HCT116 (cell line): ENCODE measurements around the gene HMGXB4.

Source experiments
- EZH2 ChIP-seq: fragments of 200-600 bp; sonication (generic); IDR thresholded peaks from 2 replicates; pipeline ENCODE4 v1.6.1; 2017; ENCODE audit warnings: antibody characterized with exemption, mixed run types
- FOSL1 ChIP-seq: IDR thresholded peaks from 2 replicates; pipeline ENCODE4 v1.6.1; 2012; ENCODE audit warnings: low read depth
- POLR2A ChIP-seq: IDR thresholded peaks from 2 replicates; pipeline ENCODE4 v1.7.0; 2011; ENCODE audit warnings: borderline replicate concordance; ENCODE audit not compliant: insufficient read depth, insufficient read length; ENCODE audit errors: extremely low read depth
- POLR2AphosphoS5 ChIP-seq: IDR thresholded peaks from 2 replicates; pipeline ENCODE4 v1.6.1; 2011; ENCODE audit warnings: mild to moderate bottlenecking, low read depth, low read length, moderate library complexity
- REST ChIP-seq: IDR thresholded peaks from 2 replicates; pipeline ENCODE4 v1.6.1; 2012; ENCODE audit warnings: low read depth
- TCF7L2 ChIP-seq: IDR thresholded peaks from 2 replicates; pipeline ENCODE4 v1.7.0; 2011; ENCODE audit warnings: borderline replicate concordance, inconsistent platforms; ENCODE audit not compliant: insufficient read depth, insufficient read length; ENCODE audit errors: extremely low read depth
- TF ChIP-seq, protein P1 (sequence below), 3 experiments: fragments of 200-600 bp in 1 of 3; sonication (generic) in 1 of 3; IDR thresholded peaks in 2 of 3; conservative IDR thresholded peaks in 1 of 3; 2 replicates each; pipeline ENCODE4 v1.5.1; 2012 to 2017; ENCODE audit warnings: low read depth in 2 of 3, low read length in 2 of 3, antibody characterized with exemption in 1 of 3, borderline replicate concordance in 1 of 3, control low read depth in 1 of 3, mild to moderate bottlenecking in 1 of 3, mixed read lengths in 1 of 3, mixed run types in 1 of 3, moderate library complexity in 1 of 3; ENCODE audit not compliant: insufficient read depth in 1 of 3

DNA sequence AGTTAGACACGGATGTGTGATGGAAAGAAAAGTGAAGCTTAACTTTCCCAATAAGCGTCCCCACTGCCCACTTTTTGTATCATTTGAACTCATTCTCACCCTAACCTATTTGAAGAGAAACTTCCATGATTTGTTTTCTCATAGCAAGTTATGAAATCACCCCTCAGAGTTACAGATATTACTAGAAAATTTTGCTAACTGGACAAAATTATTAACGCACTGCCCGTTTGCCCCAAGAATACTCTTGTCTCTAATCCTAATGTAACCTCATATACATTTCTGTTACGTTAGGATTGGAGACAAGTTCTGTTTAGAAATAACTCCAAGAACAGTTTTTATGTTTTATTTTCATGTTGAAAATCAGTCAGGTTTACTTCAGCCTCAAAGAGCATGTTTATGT lies 67.9 kb downstream of the HMGXB4 start:
- TF ChIP-seq POLR2AphosphoS5 = no peak
- no peak for TF ChIP-seq EZH2
- TF ChIP-seq, protein P1, sequence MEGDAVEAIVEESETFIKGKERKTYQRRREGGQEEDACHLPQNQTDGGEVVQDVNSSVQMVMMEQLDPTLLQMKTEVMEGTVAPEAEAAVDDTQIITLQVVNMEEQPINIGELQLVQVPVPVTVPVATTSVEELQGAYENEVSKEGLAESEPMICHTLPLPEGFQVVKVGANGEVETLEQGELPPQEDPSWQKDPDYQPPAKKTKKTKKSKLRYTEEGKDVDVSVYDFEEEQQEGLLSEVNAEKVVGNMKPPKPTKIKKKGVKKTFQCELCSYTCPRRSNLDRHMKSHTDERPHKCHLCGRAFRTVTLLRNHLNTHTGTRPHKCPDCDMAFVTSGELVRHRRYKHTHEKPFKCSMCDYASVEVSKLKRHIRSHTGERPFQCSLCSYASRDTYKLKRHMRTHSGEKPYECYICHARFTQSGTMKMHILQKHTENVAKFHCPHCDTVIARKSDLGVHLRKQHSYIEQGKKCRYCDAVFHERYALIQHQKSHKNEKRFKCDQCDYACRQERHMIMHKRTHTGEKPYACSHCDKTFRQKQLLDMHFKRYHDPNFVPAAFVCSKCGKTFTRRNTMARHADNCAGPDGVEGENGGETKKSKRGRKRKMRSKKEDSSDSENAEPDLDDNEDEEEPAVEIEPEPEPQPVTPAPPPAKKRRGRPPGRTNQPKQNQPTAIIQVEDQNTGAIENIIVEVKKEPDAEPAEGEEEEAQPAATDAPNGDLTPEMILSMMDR (IDR thresholded peaks at IDR 0.05 in 2 of 3, conservative IDR thresholded peaks at IDR 0.05 in 1 of 3; ENCODE audit: borderline replicate concordance in 1 of 3, insufficient read depth in 1 of 3, low read depth in 2 of 3, low read length in 2 of 3) = no peak
- TF ChIP-seq FOSL1 = no peak
- TF ChIP-seq TCF7L2 = no peak
- no peak for TF ChIP-seq POLR2A
- TF ChIP-seq REST = no peak
